Cardiac muscle cell (in vitro differentiated cells and primary cell): ENCODE measurements around the gene PCDH12. TPM values are rescaled to one million over a fixed set of nuclear protein-coding genes. Genes with fewer than 3 reads are reported as not detected.
A peak's percentile ranks its signal among the peaks of the same experiment; 100 is the strongest.

Experiments
- DNase-seq, 2 donors: peaks; one replicate each; pipeline versions ENCODE4 v3.0.0 to v3.0.0-alpha.2; 2010 to 2017; ENCODE audit warnings: low read depth in 1 of 2, low spot score in 1 of 2
- H3K27ac ChIP-seq: fragments of 200-600 bp; sonication (generic); 2 replicates; pipeline ENCODE4 v1.5.1; 2016
- H3K27me3 ChIP-seq: fragments of 200-600 bp; sonication (generic); 2 replicates; pipeline ENCODE4 v1.6.0; 2016; ENCODE audit warnings: control low read depth
- H3K36me3 ChIP-seq: fragments of 200-600 bp; sonication (generic); 2 replicates; pipeline ENCODE4 v1.5.1; 2016; ENCODE audit warnings: control low read depth
- H3K4me1 ChIP-seq: fragments of 200-600 bp; sonication (generic); 2 replicates; pipeline ENCODE4 v1.8.1; 2017; ENCODE audit warnings: low read depth, mild to moderate bottlenecking, mixed run types
- H3K4me3 ChIP-seq: fragments of 200-600 bp; sonication (generic); 2 replicates; pipeline ENCODE4 v1.5.1; 2016; ENCODE audit warnings: mild to moderate bottlenecking
- H3K9me3 ChIP-seq: fragments of 200-600 bp; sonication (generic); 2 replicates; pipeline ENCODE4 v1.5.1; 2017; ENCODE audit warnings: low read depth, mild to moderate bottlenecking, control low read depth
- polyA plus RNA-seq: library from polyadenylated mRNA; unstranded; fragments of >200 nt; fragmentation: Nextera tagmentation; extraction: Ambion mirVana; gene quantifications from 2 replicates; pipeline ENCODE4 v1.2.1, GENCODE V29; 2016
- total RNA-seq: library from RNA; depleted of rRNA; stranded (reverse); fragments of >200 nt; gene quantifications from 2 replicates; pipeline ENCODE4 v1.2.3, GENCODE V29; 2016
- TF ChIP-seq, protein P1 (sequence below): IDR thresholded peaks from 2 replicates; pipeline ENCODE4 v1.5.1; 2012; ENCODE audit warnings: low read depth, mild to moderate bottlenecking, low read length

Gene PCDH12
- total and polyA plus RNA-seq, 2 experiments from 2014 or later = 0.44 to 0.57 TPM

DNA sequence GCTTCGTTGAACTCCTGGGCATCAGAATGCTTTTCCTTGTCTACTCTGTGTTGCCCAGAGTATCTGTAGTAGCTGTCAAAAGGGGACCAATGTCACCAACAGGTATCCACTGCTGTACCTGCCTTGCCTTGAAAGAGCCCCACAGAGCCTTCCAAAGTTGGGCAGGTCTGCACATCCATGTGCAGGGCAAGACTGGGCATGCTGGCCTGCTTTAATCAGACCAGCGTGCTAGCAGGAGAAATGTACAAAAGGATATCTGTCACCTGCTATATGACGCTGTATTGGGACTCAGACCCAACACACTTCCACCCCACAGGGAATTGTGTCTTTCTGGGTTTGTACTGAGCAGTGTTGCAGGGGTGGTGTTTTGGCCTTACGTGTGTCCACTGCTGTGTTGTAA is 22.5 kb downstream of the PCDH12 start:
- H3K27ac ChIP-seq = no peak overlapping the region
- DNase-seq = no peak
- H3K36me3 ChIP-seq = peaks cover 17% of the 10 kb centered on the region
- no peaks in the 10 kb centered on the region for H3K4me1 ChIP-seq
- H3K27me3 ChIP-seq = no peaks in the 10 kb centered on the region
- no peaks in the 10 kb centered on the region for H3K9me3 ChIP-seq
- TF ChIP-seq, protein P1, sequence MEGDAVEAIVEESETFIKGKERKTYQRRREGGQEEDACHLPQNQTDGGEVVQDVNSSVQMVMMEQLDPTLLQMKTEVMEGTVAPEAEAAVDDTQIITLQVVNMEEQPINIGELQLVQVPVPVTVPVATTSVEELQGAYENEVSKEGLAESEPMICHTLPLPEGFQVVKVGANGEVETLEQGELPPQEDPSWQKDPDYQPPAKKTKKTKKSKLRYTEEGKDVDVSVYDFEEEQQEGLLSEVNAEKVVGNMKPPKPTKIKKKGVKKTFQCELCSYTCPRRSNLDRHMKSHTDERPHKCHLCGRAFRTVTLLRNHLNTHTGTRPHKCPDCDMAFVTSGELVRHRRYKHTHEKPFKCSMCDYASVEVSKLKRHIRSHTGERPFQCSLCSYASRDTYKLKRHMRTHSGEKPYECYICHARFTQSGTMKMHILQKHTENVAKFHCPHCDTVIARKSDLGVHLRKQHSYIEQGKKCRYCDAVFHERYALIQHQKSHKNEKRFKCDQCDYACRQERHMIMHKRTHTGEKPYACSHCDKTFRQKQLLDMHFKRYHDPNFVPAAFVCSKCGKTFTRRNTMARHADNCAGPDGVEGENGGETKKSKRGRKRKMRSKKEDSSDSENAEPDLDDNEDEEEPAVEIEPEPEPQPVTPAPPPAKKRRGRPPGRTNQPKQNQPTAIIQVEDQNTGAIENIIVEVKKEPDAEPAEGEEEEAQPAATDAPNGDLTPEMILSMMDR = no peak
- H3K4me3 ChIP-seq = no peak overlapping the region

DNA sequence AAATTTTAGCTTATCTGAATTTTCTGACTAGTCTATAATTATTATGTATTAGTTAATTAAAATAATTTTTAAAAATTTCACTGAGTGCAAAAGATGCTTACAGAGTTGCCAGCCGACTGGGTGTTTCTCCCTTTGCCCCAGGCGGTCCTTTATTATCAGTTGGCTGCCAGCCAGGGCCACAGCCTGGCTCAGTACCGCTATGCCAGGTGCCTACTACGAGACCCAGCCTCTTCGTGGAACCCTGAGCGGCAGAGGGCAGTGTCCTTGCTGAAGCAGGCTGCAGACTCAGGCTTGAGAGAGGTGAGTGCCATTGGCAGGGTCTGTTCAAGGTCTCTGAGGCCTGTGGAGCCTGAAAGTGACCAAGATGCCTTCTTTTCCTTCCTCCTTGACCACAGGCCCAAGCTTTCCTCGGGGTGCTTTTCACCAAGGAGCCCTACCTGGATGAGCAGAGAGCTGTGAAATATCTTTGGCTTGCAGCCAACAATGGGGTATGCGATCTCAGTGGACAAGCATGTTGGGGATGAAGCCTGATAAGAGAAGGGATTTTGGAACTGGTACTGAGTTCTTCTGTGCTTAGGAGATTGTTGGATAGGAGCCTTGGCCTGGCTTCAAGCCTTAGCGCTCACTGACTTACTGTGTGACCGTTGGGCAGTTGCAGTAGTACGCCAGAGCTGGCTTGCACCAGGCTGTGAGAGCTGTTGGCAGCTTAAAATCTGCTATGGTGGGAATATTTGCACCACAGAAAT is 23.7 kb downstream of the PCDH12 start:
- peak in 1 of 2 donors; percentile 10 for DNase-seq
- Histone ChIP-seq H3K36me3 (peaks cover 30% of the 10 kb centered on the region), H3K9me3 (no peaks in the 10 kb centered on the region), H3K27ac (no peak overlapping the region), H3K27me3 (no peaks in the 10 kb centered on the region), H3K4me1 (no peaks in the 10 kb centered on the region), H3K4me3 (no peak overlapping the region)
- TF ChIP-seq, protein P1 = no peak

DNA sequence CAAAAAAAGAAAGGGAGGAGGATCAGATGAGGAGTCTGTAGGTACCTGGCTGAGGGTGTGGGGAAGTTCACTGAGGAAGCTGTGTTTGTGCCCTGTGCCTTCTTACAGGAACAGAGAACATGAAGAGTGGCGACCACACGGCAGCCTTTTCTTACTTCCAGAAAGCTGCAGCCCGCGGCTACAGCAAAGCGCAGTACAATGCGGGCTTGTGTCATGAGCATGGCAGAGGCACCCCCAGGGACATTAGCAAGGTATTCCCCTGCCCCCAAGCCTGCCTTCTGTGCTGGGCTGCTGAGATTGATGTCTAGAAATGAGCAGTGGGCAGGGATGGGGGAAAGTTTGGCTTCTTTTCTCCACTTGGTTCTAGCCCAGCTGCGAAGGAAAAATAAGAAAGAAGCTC is 24.9 kb downstream of the PCDH12 start:
- TF ChIP-seq, protein P1 = no peak
- no peak for DNase-seq
- peaks cover 32% of the 10 kb centered on the region for H3K36me3 ChIP-seq

DNA sequence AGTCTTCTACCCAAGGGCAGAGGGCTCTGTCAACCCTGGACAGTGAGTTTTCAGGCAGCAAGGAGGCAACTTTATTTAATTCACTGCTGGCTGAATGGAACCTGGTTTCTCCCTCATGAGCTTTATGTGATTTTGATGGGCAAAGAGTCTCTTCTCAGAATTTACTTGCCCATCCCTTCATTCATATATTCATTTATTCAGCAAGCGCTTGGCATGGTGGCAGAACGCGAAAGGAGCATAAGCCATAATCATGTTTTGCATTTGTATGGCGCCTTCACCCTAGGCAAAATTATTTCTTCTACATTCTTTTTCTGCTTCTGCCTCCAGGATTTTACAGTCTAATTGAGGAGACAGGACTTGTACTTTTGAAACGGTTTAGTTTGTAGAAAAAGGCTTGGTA is 26.3 kb downstream of the PCDH12 start:
- H3K36me3 ChIP-seq = peaks cover 41% of the 10 kb centered on the region
- H3K4me3 ChIP-seq = no peak overlapping the region
- no peak for DNase-seq
- H3K9me3 ChIP-seq = no peaks in the 10 kb centered on the region
- H3K27me3 ChIP-seq = no peaks in the 10 kb centered on the region
- no peak overlapping the region for H3K27ac ChIP-seq
- TF ChIP-seq, protein P1 = no peak
- no peaks in the 10 kb centered on the region for H3K4me1 ChIP-seq

More for the DNA sequence above, 24.9 kb downstream of the PCDH12 start:
- no peaks in the 10 kb centered on the region for H3K9me3 ChIP-seq
- H3K27ac ChIP-seq = no peak overlapping the region
- H3K4me1 ChIP-seq = no peaks in the 10 kb centered on the region
- H3K4me3 ChIP-seq = no peak overlapping the region
- no peaks in the 10 kb centered on the region for H3K27me3 ChIP-seq

DNA sequence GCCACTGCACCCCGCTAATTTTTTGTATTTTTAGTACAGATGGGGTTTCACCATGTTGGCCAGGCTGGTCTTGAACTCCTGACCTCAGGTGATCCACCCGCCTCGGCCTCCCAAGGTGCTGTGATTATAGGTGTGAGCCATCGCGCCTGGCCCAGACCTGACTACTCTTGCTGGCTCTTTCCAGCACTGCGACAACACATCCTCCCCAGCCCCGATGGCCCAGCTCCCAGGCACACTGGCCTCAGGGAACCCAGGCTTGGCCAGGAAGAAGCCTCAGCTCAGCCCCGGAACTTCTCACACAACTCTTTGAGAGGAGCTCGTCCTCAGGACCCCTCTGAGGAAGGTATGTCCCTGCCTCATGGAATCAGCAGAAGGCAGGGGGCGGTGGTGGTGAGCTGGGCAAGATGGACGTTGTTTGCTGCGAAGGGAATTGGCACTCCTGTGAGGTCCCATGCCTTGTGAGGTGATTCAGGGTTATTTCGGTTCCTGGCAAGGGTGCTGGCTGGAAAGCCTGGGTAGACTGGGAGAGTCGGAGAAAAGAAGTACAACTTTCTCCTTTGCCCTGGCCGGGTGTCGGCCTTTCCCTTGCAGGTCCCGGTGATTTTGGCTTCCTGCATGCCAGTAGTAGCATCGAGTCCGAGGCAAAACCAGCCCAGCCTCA is 28.5 kb downstream of the PCDH12 start:
- peaks cover 38% of the 10 kb centered on the region for H3K36me3 ChIP-seq
- no peaks in the 10 kb centered on the region for H3K9me3 ChIP-seq
- no peak for DNase-seq
- no peaks in the 10 kb centered on the region for H3K27me3 ChIP-seq
- TF ChIP-seq, protein P1 = no peak
- H3K4me1 ChIP-seq = peaks cover under 1% of the 10 kb centered on the region
- no peak overlapping the region for H3K4me3 ChIP-seq
- H3K27ac ChIP-seq = no peak overlapping the region
